Measurements from ENCODE around the gene HIVEP3.

- TF ChIP-seq POLR2A (IDR thresholded peaks at IDR 0.05) (no peak), CTCF (IDR thresholded peaks at IDR 0.05) (no peak)
Measured at GRCh38 chr1:41486371-41487125, 432.2 kb downstream of the HIVEP3 start.
